ENCODE results near the gene IMMP2L.

GRCh38 chr7:111290982-111291381, 271.3 kb downstream of the IMMP2L start:
- TF ChIP-seq GABPA (IDR thresholded peaks at IDR 0.05; ENCODE audit: borderline replicate concordance, insufficient read depth, low read length) (no peak), POLR2A (IDR thresholded peaks at IDR 0.05; ENCODE audit: control extremely low read depth in 1 of 2, low read depth in 2 of 2, low read length in 2 of 2) (no peak), CTCF (IDR thresholded peaks at IDR 0.05; ENCODE audit: control extremely low read depth in 1 of 3, insufficient read depth in 1 of 3, low read depth in 1 of 3, low read length in 3 of 3) (no peak), EP300 (IDR thresholded peaks at IDR 0.05; ENCODE audit: borderline replicate concordance in 1 of 2, low read depth in 2 of 2, low read length in 2 of 2) (no peak), BRCA1 (IDR thresholded peaks at IDR 0.05; ENCODE audit: low read depth, low read length) (no peak), CEBPB (IDR thresholded peaks at IDR 0.05; ENCODE audit: low read depth, low read length) (no peak), CHD2 (IDR thresholded peaks at IDR 0.05; ENCODE audit: low read length) (no peak), EZH2 (IDR thresholded peaks at IDR 0.05; ENCODE audit: low read depth, low read length, severe bottlenecking) (no peak), RFX5 (IDR thresholded peaks at IDR 0.05; ENCODE audit: borderline replicate concordance, low read depth, low read length) (no peak), USF2 (IDR thresholded peaks at IDR 0.05; ENCODE audit: low read length) (no peak), ATF3 (IDR thresholded peaks at IDR 0.05; ENCODE audit: insufficient read depth, low read depth, low read length) (no peak)

All from H1 (cell line).